Duodenal mucosa (tissue), 2 donors: Measurements from ENCODE around the gene HPN.
"Not testable (repeated sequence)": the region's sequence is repeated elsewhere in the genome, so short reads cannot be mapped to it uniquely, and the experiment has no call there.

Source experiments
- H3K27ac ChIP-seq: one replicate; pipeline ENCODE4 v1.7.0; 2013; ENCODE audit warnings: low read depth, low read length
- H3K27me3 ChIP-seq, 2 donors: one replicate each; pipeline ENCODE4 v1.7.0; 2013; ENCODE audit warnings: low read length in 2 of 2, control low read depth in 1 of 2; ENCODE audit not compliant: insufficient read depth in 2 of 2, control insufficient read depth in 1 of 2
- H3K36me3 ChIP-seq, 2 donors: one replicate each; pipeline ENCODE4 v1.7.0; 2013; ENCODE audit warnings: low read length in 2 of 2, control low read depth in 1 of 2; ENCODE audit not compliant: insufficient read depth in 2 of 2, control insufficient read depth in 1 of 2
- H3K4me1 ChIP-seq, 2 donors: one replicate each; pipeline ENCODE4 v1.7.0; 2013; ENCODE audit warnings: low read length in 2 of 2, control low read depth in 1 of 2; ENCODE audit not compliant: insufficient read depth in 2 of 2, control insufficient read depth in 1 of 2
- H3K4me3 ChIP-seq, 2 donors: one replicate each; pipeline ENCODE4 v1.7.0; 2013; ENCODE audit warnings: low read length in 2 of 2, low read depth in 1 of 2
- H3K9ac ChIP-seq, 2 donors: one replicate each; pipeline ENCODE4 v1.7.0; 2013; ENCODE audit warnings: low read length in 2 of 2, low read depth in 1 of 2
- H3K9me3 ChIP-seq, 2 donors: one replicate each; pipeline ENCODE4 v1.7.0; 2013; ENCODE audit warnings: low read length in 2 of 2, control low read depth in 1 of 2; ENCODE audit not compliant: control insufficient read depth in 1 of 2

Gene HPN

DNA sequence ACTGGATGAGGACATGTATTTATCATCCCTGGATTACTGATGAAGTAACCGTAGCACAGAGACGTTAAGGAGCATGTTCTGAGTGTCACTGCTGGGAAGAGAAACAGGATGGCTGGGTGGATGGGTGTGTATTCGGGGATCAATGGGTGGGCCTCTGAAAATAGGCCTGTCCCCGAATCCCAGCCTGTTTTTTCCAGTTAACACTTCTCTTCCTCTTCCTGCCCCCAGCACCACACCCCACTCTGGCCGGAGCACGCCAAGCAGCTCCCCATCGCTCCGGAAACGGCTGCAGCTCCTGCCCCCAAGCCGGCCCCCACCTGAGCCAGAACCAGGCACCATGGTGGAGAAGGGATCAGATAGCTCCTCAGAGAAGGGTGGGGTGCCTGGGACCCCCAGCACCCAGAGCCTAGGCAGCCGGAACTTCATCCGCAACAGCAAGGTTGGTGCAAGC lies 32.6 kb upstream of the HPN start:
- H3K4me1 ChIP-seq: peaks cover 32 to 56% of the 10 kb centered on the region in 2 donors
- no peaks in the 10 kb centered on the region for H3K9me3 ChIP-seq
- H3K27ac ChIP-seq: no peak overlapping the region
- H3K27me3 ChIP-seq: no peaks in the 10 kb centered on the region
- peaks cover 4 to 31% of the 10 kb centered on the region in 2 donors for H3K36me3 ChIP-seq
- no peak overlapping the region for H3K9ac ChIP-seq
- no peak overlapping the region for H3K4me3 ChIP-seq

DNA sequence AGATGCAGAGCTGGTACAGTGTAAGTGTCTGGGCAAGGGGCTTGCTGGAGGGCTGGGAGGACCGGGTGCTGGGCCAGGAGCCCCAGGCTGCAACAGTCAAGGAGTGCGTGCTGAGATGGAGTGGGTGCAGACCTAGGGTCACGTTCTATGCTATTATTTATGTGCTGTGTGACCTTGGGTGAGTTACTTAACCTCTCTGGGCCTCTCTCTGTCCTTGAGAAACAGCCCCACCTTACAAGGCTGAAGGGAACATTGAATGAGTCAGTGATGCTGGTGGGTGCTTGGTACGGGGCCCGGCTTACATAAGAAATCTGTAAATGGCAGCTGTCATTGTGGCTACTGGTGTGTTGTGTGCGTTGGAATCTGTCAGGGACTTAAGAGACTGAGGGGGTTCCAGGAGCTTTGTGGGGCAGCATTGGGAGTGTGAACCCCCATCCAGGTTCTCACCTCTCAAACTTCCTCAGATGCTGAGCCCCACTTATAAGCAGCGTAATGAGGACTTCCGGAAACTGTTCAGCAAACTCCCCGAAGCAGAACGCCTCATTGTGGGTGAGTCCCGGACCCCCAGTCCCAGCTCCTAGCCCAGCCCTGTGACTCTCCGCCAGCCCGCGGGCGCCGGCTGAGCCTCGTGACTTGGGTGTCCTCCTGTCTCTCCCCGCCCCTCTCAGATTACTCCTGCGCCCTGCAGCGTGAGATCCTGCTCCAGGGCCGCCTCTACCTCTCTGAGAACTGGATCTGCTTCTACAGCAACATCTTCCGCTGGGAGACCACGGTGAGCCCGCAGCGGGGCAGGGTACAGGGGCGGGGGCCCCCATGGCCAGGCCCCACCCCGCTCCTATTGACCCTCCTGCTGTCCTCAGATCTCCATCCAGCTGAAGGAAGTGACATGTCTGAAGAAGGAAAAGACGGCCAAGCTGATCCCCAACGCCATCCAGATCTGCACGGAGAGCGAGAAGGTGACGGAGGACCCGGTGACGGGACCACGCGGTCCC lies 31.8 kb upstream of the HPN start:
- Histone ChIP-seq H3K9me3 (no peaks in the 10 kb centered on the region), H3K4me1 (peaks cover 24 to 55% of the 10 kb centered on the region in 2 donors), H3K9ac (no peak overlapping the region), H3K27ac (no peak overlapping the region), H3K36me3 (peaks cover 4 to 30% of the 10 kb centered on the region in 2 donors), H3K4me3 (no peak overlapping the region), H3K27me3 (no peaks in the 10 kb centered on the region)

DNA sequence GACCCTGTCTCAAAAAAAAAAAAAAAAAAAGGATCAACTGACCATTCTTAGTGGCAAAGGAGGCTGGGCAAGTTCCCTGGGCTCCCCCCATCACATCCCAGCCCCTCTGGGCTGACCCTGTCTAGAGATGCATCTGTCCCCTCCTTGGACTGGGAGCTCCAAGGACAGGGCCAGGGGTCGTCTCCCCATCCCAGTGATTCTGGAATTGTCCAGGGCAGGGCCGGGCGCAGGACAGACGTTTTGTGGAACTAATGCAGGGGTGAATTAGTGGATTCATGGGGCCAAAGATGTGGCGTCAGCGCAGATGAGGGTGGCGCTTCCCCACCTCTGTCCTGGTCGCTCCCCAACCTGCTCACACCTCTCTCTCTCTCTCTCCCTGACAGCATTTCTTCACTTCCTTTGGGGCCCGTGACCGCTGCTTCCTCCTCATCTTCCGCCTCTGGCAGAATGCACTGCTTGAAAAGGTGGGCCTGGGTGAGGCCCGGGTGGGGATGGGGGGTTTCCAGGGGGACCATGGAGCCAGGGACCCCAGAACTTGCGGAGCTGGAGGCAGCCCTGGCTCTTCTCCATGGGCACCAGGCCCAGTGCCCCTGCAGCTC lies 30.3 kb upstream of the HPN start:
- H3K9ac ChIP-seq: no peak overlapping the region

DNA sequence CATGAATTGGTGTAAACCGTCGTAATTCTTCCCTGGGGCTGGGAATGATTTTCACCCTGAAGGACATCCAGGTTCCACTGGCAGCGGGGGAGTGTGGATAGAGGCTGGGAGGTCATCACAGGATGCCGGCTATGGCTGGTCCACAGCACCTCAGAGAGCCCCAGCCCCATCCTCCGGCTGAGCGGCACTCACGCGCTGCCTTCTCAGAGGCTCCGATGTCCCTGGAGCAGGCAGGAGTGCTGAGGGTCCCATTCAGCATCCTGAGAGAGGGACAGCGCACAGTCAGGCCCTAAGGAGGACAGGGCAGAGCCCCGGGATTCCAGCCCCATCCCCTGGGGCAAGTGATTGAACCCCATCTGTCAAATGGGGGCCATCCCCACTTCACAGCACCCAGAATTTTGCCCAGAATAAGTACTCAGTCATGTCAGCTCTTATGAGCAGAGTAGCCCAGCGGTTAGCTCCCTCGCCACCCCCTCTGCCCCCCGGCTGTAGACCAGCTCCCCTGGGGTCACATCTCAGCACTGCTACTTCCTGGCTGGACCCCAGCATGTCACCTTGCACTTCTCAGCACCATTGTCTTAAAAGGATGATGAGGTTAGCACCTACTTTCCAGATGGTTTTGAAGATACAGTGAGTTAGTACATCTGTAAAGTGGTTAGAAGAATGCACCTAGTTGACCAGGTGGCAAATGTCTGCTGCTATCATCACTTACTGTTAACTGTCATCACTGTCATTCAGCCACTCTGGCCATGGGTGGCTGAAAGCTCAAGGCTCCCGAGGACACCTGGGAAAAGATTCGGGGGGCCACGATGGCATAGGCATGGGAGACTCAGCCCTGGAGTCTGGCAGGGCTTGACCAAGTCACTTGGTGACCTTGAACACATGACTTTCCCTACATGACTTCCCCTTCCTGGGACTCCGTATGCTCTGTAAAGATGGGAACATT lies 29.5 kb upstream of the HPN start:
- Histone ChIP-seq H3K4me1 (peaks cover 7 to 35% of the 10 kb centered on the region in 2 donors), H3K27me3 (no peaks in the 10 kb centered on the region), H3K9me3 (no peaks in the 10 kb centered on the region), H3K9ac (no peak overlapping the region), H3K4me3 (no peak overlapping the region), H3K27ac (no peak overlapping the region), H3K36me3 (peaks cover 15 to 37% of the 10 kb centered on the region in 2 donors)

More for the DNA sequence above, 30.3 kb upstream of the HPN start:
- H3K4me1 ChIP-seq: peaks cover 14 to 42% of the 10 kb centered on the region in 2 donors
- no peaks in the 10 kb centered on the region for H3K27me3 ChIP-seq
- peak overlapping the region; percentile 10 for H3K27ac ChIP-seq
- H3K4me3 ChIP-seq: no peak overlapping the region
- H3K9me3 ChIP-seq: no peaks in the 10 kb centered on the region
- H3K36me3 ChIP-seq: peaks cover 15 to 35% of the 10 kb centered on the region in 2 donors

- Histone ChIP-seq H3K9me3 (no peaks in the 10 kb centered on the region), H3K36me3 (peaks cover 15 to 47% of the 10 kb centered on the region in 2 donors), H3K9ac (no peak overlapping the region), H3K4me1 (peaks cover 7 to 34% of the 10 kb centered on the region in 2 donors), H3K4me3 (no peak overlapping the region), H3K27ac (no peak overlapping the region), H3K27me3 (no peaks in the 10 kb centered on the region)
Observed at GRCh38 chr19:35013041-35013819, 28.3 kb upstream of the HPN start.

DNA sequence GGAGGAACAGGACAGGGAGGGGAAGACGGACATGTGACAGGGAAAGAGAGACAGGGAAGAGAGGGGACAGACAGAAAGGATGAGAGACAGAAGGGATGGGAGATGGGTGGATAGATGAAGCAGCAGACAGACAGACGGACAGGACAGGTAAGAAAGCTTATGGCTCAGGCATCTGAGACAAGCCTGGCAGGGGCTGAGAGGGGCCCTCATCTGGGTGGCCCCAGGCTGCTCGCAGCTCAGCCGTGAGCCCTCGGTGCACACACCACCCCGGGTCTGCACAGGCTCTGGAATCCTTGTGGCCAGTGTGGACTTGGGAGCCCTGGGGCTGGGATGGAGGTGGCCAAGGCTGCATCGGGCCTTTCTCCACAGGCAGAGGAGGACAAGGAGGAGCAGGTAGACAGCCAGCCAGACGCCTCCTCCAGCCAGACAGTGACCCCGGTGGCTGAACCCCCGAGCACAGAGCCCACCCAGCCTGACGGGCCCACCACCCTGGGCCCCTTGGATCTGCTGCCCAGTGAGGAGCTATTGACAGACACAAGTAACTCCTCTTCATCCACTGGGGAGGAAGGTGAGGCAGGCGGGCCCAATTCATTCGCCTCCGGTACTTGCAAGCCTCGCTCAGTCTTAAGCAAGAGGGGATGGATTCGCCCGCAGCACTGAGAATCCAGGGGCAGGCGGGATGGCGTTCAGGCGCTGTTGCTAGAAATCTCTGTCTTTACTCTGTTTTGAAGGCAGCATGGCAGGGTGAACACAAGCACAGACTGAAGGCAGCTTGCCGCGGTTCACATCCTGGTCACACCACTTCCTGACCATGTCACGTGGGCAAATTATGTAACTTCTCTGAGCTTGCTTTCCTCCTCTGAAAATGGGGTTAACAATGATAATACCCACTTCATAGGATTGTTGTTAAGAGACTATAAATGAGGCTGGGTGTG lies 27.4 kb upstream of the HPN start:
- Histone ChIP-seq H3K36me3 (peaks cover 20 to 54% of the 10 kb centered on the region in 2 donors), H3K4me1 (peaks cover 7 to 34% of the 10 kb centered on the region in 2 donors), H3K27me3 (no peaks in the 10 kb centered on the region), H3K9ac (no peak overlapping the region), H3K4me3 (no peak overlapping the region), H3K27ac (no peak overlapping the region), H3K9me3 (no peaks in the 10 kb centered on the region)

DNA sequence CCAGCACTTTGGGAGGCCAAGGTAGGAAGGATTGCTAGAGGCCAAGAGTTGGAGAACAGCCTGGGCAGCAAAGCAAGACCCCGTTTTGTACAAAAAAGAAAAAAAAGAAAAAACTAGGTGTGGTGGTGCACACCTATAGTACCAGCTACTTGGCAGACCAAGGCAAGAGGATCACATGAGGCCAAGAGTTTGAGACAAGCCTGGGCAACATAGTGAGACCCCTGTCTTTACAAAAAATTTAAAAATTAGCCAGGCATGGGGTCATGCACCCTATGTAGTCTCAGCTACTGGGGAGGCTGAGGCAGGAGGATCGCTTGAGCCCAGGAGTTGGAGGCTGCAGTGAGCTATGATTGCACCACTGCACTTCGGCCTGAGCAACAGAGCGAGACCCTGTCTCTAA lies 26.7 kb upstream of the HPN start:
- peaks cover 7 to 34% of the 10 kb centered on the region in 2 donors for H3K4me1 ChIP-seq
- H3K27ac ChIP-seq: not testable (repeated sequence)

GRCh38 chr19:35015270-35015953 lies 26.1 kb upstream of the HPN start:
- Histone ChIP-seq H3K27ac (no peak overlapping the region), H3K4me3 (no peak overlapping the region), H3K27me3 (no peaks in the 10 kb centered on the region), H3K9me3 (no peaks in the 10 kb centered on the region), H3K9ac (no peak overlapping the region), H3K4me1 (peaks cover 7 to 34% of the 10 kb centered on the region in 2 donors), H3K36me3 (peaks cover 27 to 54% of the 10 kb centered on the region in 2 donors)

More for the DNA sequence above, 26.7 kb upstream of the HPN start:
- H3K27me3 ChIP-seq, H3K4me3 ChIP-seq, H3K9me3 ChIP-seq, H3K9ac ChIP-seq: not testable (repeated sequence)
- H3K36me3 ChIP-seq: peaks cover 26 to 54% of the 10 kb centered on the region in 2 donors
